ENCODE measurements around the gene SPOCK1.

Gene SPOCK1

GRCh38 chr5:137328463-137328862 lies 170.7 kb downstream of the SPOCK1 start:
- H3K9ac ChIP-seq (ENCODE audit: low read length), result no peak overlapping the region
- H3K4me1 ChIP-seq (ENCODE audit: control insufficient read depth, insufficient read depth, low read length), result no peaks in the 10 kb centered on the region
- no peaks in the 10 kb centered on the region for H3K27me3 ChIP-seq (replicated peaks; ENCODE audit: control insufficient read depth, insufficient read depth, low read length)
- no peak for DNase-seq (ENCODE audit: low read depth)
- no peaks in the 10 kb centered on the region for H3K9me3 ChIP-seq (ENCODE audit: control insufficient read depth, low read length)
- H3K4me3 ChIP-seq (ENCODE audit: low read length), result no peak overlapping the region
- no peaks in the 10 kb centered on the region for H3K36me3 ChIP-seq (ENCODE audit: control insufficient read depth, insufficient read depth, low read length, severe bottlenecking)

GRCh38 chr5:137325721-137326120 lies 173.4 kb downstream of the SPOCK1 start:
- H3K27me3 ChIP-seq (replicated peaks; ENCODE audit: control insufficient read depth, insufficient read depth, low read length), result no peaks in the 10 kb centered on the region
- DNase-seq (ENCODE audit: low read depth), result no peak
- no peak overlapping the region for H3K4me3 ChIP-seq (ENCODE audit: low read length)
- H3K9me3 ChIP-seq (ENCODE audit: control insufficient read depth, low read length), result no peaks in the 10 kb centered on the region
- H3K36me3 ChIP-seq (ENCODE audit: control insufficient read depth, insufficient read depth, low read length, severe bottlenecking), result no peaks in the 10 kb centered on the region
- H3K4me1 ChIP-seq (ENCODE audit: control insufficient read depth, insufficient read depth, low read length), result peaks cover 4% of the 10 kb centered on the region
- H3K9ac ChIP-seq (ENCODE audit: low read length), result no peak overlapping the region

GRCh38 chr5:137320056-137321045 lies 178.8 kb downstream of the SPOCK1 start:
- Histone ChIP-seq H3K27me3 (replicated peaks; ENCODE audit: control insufficient read depth, insufficient read depth, low read length) (no peaks in the 10 kb centered on the region), H3K4me3 (ENCODE audit: low read length) (peak overlapping the region; percentile 43), H3K36me3 (ENCODE audit: control insufficient read depth, insufficient read depth, low read length, severe bottlenecking) (no peaks in the 10 kb centered on the region), H3K9me3 (ENCODE audit: control insufficient read depth, low read length) (no peaks in the 10 kb centered on the region), H3K4me1 (ENCODE audit: control insufficient read depth, insufficient read depth, low read length) (peaks cover 28% of the 10 kb centered on the region), H3K9ac (ENCODE audit: low read length) (peak overlapping the region; percentile 60)
- peak; percentile 85 for DNase-seq (ENCODE audit: low read depth)

- Histone ChIP-seq H3K9ac (ENCODE audit: low read length) (no peak overlapping the region), H3K36me3 (ENCODE audit: control insufficient read depth, insufficient read depth, low read length, severe bottlenecking) (no peaks in the 10 kb centered on the region), H3K4me1 (ENCODE audit: control insufficient read depth, insufficient read depth, low read length) (peaks cover 31% of the 10 kb centered on the region), H3K9me3 (ENCODE audit: control insufficient read depth, low read length) (no peaks in the 10 kb centered on the region), H3K4me3 (ENCODE audit: low read length) (no peak overlapping the region), H3K27me3 (replicated peaks; ENCODE audit: control insufficient read depth, insufficient read depth, low read length) (no peaks in the 10 kb centered on the region)
- DNase-seq (ENCODE audit: low read depth), result no peak
Observed at GRCh38 chr5:137318027-137318426, 181.1 kb downstream of the SPOCK1 start.

- Histone ChIP-seq H3K4me1 (ENCODE audit: control insufficient read depth, insufficient read depth, low read length) (peaks cover 31% of the 10 kb centered on the region), H3K9ac (ENCODE audit: low read length) (peak overlapping the region; percentile 13), H3K9me3 (ENCODE audit: control insufficient read depth, low read length) (no peaks in the 10 kb centered on the region), H3K36me3 (ENCODE audit: control insufficient read depth, insufficient read depth, low read length, severe bottlenecking) (no peaks in the 10 kb centered on the region), H3K27me3 (replicated peaks; ENCODE audit: control insufficient read depth, insufficient read depth, low read length) (no peaks in the 10 kb centered on the region), H3K4me3 (ENCODE audit: low read length) (no peak overlapping the region)
- DNase-seq (ENCODE audit: low read depth), result peak; percentile 22
Observed at GRCh38 chr5:137316346-137316736, 182.8 kb downstream of the SPOCK1 start.

GRCh38 chr5:137315534-137316345 lies 183.4 kb downstream of the SPOCK1 start:
- no peaks in the 10 kb centered on the region for H3K9me3 ChIP-seq (ENCODE audit: control insufficient read depth, low read length)
- H3K4me1 ChIP-seq (ENCODE audit: control insufficient read depth, insufficient read depth, low read length), result peaks cover 34% of the 10 kb centered on the region
- H3K27me3 ChIP-seq (replicated peaks; ENCODE audit: control insufficient read depth, insufficient read depth, low read length), result no peaks in the 10 kb centered on the region
- H3K4me3 ChIP-seq (ENCODE audit: low read length), result no peak overlapping the region
- DNase-seq (ENCODE audit: low read depth), result no peak
- H3K36me3 ChIP-seq (ENCODE audit: control insufficient read depth, insufficient read depth, low read length, severe bottlenecking), result no peaks in the 10 kb centered on the region
- H3K9ac ChIP-seq (ENCODE audit: low read length), result no peak overlapping the region

GRCh38 chr5:137315109-137315508 lies 184.0 kb downstream of the SPOCK1 start:
- peaks cover 34% of the 10 kb centered on the region for H3K4me1 ChIP-seq (ENCODE audit: control insufficient read depth, insufficient read depth, low read length)
- H3K27me3 ChIP-seq (replicated peaks; ENCODE audit: control insufficient read depth, insufficient read depth, low read length), result no peaks in the 10 kb centered on the region
- no peaks in the 10 kb centered on the region for H3K36me3 ChIP-seq (ENCODE audit: control insufficient read depth, insufficient read depth, low read length, severe bottlenecking)
- H3K4me3 ChIP-seq (ENCODE audit: low read length), result no peak overlapping the region
- H3K9ac ChIP-seq (ENCODE audit: low read length), result no peak overlapping the region
- DNase-seq (ENCODE audit: low read depth), result no peak
- no peaks in the 10 kb centered on the region for H3K9me3 ChIP-seq (ENCODE audit: control insufficient read depth, low read length)

GRCh38 chr5:137313526-137314175 lies 185.5 kb downstream of the SPOCK1 start:
- no peak for DNase-seq (ENCODE audit: low read depth)
- H3K4me1 ChIP-seq (ENCODE audit: control insufficient read depth, insufficient read depth, low read length), result peaks cover 45% of the 10 kb centered on the region
- H3K36me3 ChIP-seq (ENCODE audit: control insufficient read depth, insufficient read depth, low read length, severe bottlenecking), result no peaks in the 10 kb centered on the region
- no peaks in the 10 kb centered on the region for H3K9me3 ChIP-seq (ENCODE audit: control insufficient read depth, low read length)
- H3K4me3 ChIP-seq (ENCODE audit: low read length), result no peak overlapping the region
- H3K9ac ChIP-seq (ENCODE audit: low read length), result no peak overlapping the region
- no peaks in the 10 kb centered on the region for H3K27me3 ChIP-seq (replicated peaks; ENCODE audit: control insufficient read depth, insufficient read depth, low read length)

GRCh38 chr5:137312011-137312410 lies 187.1 kb downstream of the SPOCK1 start:
- DNase-seq (ENCODE audit: low read depth), result no peak

GRCh38 chr5:137310051-137310730 lies 188.9 kb downstream of the SPOCK1 start:
- Histone ChIP-seq H3K4me1 (ENCODE audit: control insufficient read depth, insufficient read depth, low read length) (peaks cover 41% of the 10 kb centered on the region), H3K9ac (ENCODE audit: low read length) (peak overlapping the region; percentile 47), H3K9me3 (ENCODE audit: control insufficient read depth, low read length) (no peaks in the 10 kb centered on the region), H3K36me3 (ENCODE audit: control insufficient read depth, insufficient read depth, low read length, severe bottlenecking) (no peaks in the 10 kb centered on the region), H3K27me3 (replicated peaks; ENCODE audit: control insufficient read depth, insufficient read depth, low read length) (no peaks in the 10 kb centered on the region), H3K4me3 (ENCODE audit: low read length) (peak overlapping the region; percentile 42)
- DNase-seq (ENCODE audit: low read depth), result peak; percentile 96

More at GRCh38 chr5:137312011-137312410, 187.1 kb downstream of the SPOCK1 start:
- Histone ChIP-seq H3K9me3 (ENCODE audit: control insufficient read depth, low read length) (no peaks in the 10 kb centered on the region), H3K4me3 (ENCODE audit: low read length) (no peak overlapping the region), H3K4me1 (ENCODE audit: control insufficient read depth, insufficient read depth, low read length) (peaks cover 58% of the 10 kb centered on the region), H3K27me3 (replicated peaks; ENCODE audit: control insufficient read depth, insufficient read depth, low read length) (no peaks in the 10 kb centered on the region), H3K36me3 (ENCODE audit: control insufficient read depth, insufficient read depth, low read length, severe bottlenecking) (no peaks in the 10 kb centered on the region), H3K9ac (ENCODE audit: low read length) (no peak overlapping the region)
